Activated T-helper 17 cell treated with anti-CD3 and anti-CD28 coated beads, Interleukin-2, amount 50 U/mL, for 72 hours (primary cell): Measurements from ENCODE around the gene TTLL9. TPM values are rescaled to one million over a fixed set of nuclear protein-coding genes. Genes with fewer than 3 reads are reported as not detected.
"Not testable (repeated sequence)": the region's sequence is repeated elsewhere in the genome, so short reads cannot be mapped to it uniquely, and the experiment has no call there.

Experiments
- ATAC-seq: fragments of 150-1000 bp; cut with Tn5 transposase; replicated peaks from 2 replicates; pipeline ENCODE4 v1.10.0; 2021; ENCODE audit warnings: mild to moderate bottlenecking, moderate library complexity
- H3K27ac Mint-ChIP-seq: one replicate; pipeline ENCODE4 v1.8.0; 2022; ENCODE audit warnings: mixed read lengths
- H3K27me3 Mint-ChIP-seq: one replicate; pipeline ENCODE4 v1.8.0; 2022; ENCODE audit warnings: mixed read lengths
- H3K36me3 Mint-ChIP-seq: one replicate; pipeline ENCODE4 v1.8.0; 2022; ENCODE audit warnings: low read depth, mild to moderate bottlenecking, mixed read lengths
- H3K4me1 Mint-ChIP-seq: one replicate; pipeline ENCODE4 v1.8.0; 2022; ENCODE audit warnings: mixed read lengths
- H3K4me3 Mint-ChIP-seq: one replicate; pipeline ENCODE4 v1.8.0; 2022; ENCODE audit warnings: mild to moderate bottlenecking, mixed read lengths
- H3K9me3 Mint-ChIP-seq: one replicate; pipeline ENCODE4 v1.8.0; 2022; ENCODE audit warnings: mixed read lengths
- total RNA-seq, 2 donors: library from RNA; stranded (reverse); gene quantifications; one replicate each; pipeline ENCODE4 v1.2.3, GENCODE V29; 2022

Gene TTLL9
- total RNA-seq, 2 donors from 2014 or later, result not detected

DNA sequence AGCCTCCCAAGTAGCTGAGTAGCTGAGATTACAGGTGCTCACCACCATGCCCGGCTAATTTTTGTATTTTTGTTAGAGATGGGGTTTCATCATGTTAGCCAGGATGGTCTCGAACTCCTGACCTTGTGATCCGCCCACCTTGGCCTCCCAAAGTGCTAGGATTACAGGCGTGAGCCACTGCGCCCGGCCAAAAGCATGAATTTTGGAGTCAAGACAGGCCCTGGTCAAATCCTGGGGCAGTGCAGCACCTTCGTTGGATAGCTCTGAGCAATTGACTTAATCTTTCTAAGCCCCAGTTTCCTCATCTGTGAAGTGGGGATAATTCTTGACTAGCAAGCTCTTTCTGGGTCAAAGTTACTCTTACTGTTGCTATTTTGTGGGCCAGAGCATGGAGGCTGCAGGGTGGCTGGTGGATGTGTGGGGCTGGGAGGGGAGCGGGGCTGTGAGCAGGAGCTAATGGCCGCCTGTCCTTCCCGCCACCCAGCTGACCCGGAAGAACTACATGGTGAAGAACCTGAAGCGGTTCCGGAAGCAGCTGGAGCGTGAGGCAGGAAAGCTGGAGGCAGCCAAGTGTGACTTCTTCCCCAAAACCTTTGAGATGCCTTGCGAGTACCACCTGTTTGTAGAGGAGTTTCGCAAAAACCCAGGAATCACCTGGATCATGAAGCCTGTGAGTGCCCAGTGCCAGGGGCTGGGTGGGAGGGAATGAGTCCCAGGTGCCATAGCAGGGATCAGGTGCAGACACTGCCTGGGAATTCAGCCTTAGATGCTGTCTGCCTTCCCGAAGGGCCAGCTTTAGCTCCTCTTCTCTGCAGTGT, 39.0 kb downstream of the TTLL9 start:
- no peaks in the 10 kb centered on the region for H3K9me3 Mint-ChIP-seq
- peaks cover 4% of the 10 kb centered on the region for H3K27me3 Mint-ChIP-seq
- no peak overlapping the region for H3K4me3 Mint-ChIP-seq
- no peak for ATAC-seq
- H3K27ac Mint-ChIP-seq, result no peak overlapping the region
- H3K4me1 Mint-ChIP-seq, result no peaks in the 10 kb centered on the region
- H3K36me3 Mint-ChIP-seq, result no peaks in the 10 kb centered on the region

- H3K36me3 Mint-ChIP-seq, result no peaks in the 10 kb centered on the region
- ATAC-seq, result no peak
- no peaks in the 10 kb centered on the region for H3K9me3 Mint-ChIP-seq
- H3K27me3 Mint-ChIP-seq, result peaks cover 4% of the 10 kb centered on the region
- no peak overlapping the region for H3K27ac Mint-ChIP-seq
- H3K4me3 Mint-ChIP-seq, result no peak overlapping the region
- no peaks in the 10 kb centered on the region for H3K4me1 Mint-ChIP-seq
Measured at GRCh38 chr20:31910071-31910803, 39.8 kb downstream of the TTLL9 start.

DNA sequence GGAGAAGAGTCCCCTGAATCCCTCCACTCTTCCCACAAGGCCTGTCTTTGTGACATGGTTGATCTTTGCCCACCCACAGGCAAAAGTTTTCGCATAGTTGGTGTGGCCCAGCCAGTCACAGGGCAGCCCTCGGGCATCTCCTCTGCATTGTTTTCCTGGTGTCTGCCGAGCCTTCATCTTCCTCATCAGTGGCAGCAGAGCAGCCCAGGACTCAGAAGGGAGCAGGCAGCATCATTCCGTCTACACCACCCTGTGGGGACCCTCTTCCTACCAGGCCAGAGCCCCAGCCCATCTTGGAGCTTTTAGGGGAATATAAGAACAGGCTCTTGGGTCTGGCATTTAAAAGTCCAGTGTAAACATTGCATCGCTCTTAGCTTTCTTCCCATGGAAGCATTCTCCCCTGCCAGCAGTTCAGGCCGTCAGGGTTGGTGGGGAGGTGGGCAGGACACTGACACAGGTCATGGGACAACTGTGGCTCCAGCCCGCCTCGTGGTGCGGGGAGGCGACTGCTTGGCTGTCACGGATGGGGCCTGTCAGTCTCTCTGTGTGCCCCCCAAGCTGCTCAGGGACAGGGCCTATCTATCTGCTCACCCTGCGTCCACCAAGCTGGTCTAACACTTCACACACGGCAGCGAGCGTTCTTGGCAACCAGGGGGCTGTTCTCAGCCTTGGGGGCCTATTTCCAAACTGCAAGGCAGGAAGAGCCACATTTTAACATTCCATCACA, 43.2 kb downstream of the TTLL9 start:
- Mint-ChIP-seq H3K36me3 (no peaks in the 10 kb centered on the region), H3K9me3 (no peaks in the 10 kb centered on the region), H3K4me3 (no peak overlapping the region), H3K27me3 (peaks cover 17% of the 10 kb centered on the region), H3K27ac (no peak overlapping the region), H3K4me1 (no peaks in the 10 kb centered on the region)
- ATAC-seq, result no peak

GRCh38 chr20:31914170-31914569, 43.7 kb downstream of the TTLL9 start:
- no peaks in the 10 kb centered on the region for H3K9me3 Mint-ChIP-seq
- no peaks in the 10 kb centered on the region for H3K36me3 Mint-ChIP-seq
- ATAC-seq, result no peak
- peaks cover 16% of the 10 kb centered on the region for H3K27me3 Mint-ChIP-seq
- H3K4me3 Mint-ChIP-seq, result no peak overlapping the region
- H3K27ac Mint-ChIP-seq, result no peak overlapping the region
- no peaks in the 10 kb centered on the region for H3K4me1 Mint-ChIP-seq

- Mint-ChIP-seq H3K4me3 (no peak overlapping the region), H3K4me1 (no peaks in the 10 kb centered on the region), H3K9me3 (no peaks in the 10 kb centered on the region), H3K27me3 (peaks cover 21% of the 10 kb centered on the region), H3K27ac (no peak overlapping the region), H3K36me3 (no peaks in the 10 kb centered on the region)
- no peak for ATAC-seq
Measured at GRCh38 chr20:31915491-31916280, 45.3 kb downstream of the TTLL9 start.

GRCh38 chr20:31916708-31917107, 46.3 kb downstream of the TTLL9 start:
- ATAC-seq, result no peak
- Mint-ChIP-seq H3K27ac (no peak overlapping the region), H3K27me3 (peaks cover 23% of the 10 kb centered on the region), H3K9me3 (no peaks in the 10 kb centered on the region), H3K4me1 (no peaks in the 10 kb centered on the region), H3K4me3 (no peak overlapping the region), H3K36me3 (no peaks in the 10 kb centered on the region)

DNA sequence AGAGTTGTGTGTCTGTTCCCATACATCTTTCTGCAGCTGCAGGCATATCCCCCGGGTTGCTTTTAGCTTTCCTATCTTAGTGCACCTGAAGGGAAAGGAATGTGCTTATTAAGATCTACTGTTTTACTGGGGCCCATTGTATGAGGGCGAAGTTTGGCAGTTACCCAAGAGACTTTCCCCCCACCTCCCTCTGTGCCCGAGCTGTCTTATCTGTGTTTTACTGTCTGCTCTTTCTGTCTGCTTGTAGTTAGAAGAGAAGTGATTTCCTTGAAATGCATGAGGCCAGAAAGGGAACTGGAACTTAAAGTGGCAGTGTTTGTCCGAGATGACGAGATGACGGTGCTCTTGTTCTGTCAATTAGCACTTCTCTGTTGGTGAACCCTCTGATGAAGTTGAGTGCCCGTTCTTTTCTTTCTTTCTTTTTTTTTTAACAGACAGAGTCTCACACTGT, 47.6 kb downstream of the TTLL9 start:
- H3K27me3 Mint-ChIP-seq, result peaks cover 29% of the 10 kb centered on the region
- ATAC-seq, H3K4me1 Mint-ChIP-seq, H3K4me3 Mint-ChIP-seq, H3K9me3 Mint-ChIP-seq, H3K36me3 Mint-ChIP-seq, H3K27ac Mint-ChIP-seq: not testable (repeated sequence)

DNA sequence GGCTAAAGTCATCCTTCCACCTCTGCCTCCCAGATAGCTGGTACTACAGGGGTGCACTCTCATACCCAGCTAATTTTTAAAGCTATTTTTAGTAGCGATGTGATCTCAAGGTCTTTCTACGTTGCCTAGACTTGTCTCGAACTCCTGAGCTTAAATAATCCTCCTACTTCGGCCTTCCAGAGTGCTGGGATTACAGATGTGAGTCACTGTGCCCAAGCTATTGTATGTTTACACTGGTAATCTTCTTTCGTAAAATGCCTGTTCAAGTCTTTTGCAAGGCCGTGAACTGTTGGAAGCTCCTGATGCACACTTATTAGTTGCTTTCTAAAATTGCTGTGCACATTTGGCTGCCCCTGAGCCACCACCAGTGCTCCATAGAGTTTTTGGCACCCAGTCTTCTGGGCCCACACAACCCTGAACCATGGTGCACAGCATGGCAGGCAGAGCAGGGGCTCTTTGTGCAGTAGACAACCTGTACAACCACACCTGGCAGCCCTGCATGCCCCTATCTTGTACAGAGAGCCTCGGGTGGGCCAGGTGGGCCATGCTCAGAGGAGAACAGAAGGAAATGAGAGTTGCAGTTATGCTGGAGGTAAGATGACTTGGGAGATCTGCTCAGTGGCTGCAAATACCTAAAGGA, 48.2 kb downstream of the TTLL9 start:
- no peaks in the 10 kb centered on the region for H3K36me3 Mint-ChIP-seq
- no peak for ATAC-seq
- H3K4me1 Mint-ChIP-seq, result no peaks in the 10 kb centered on the region
- peaks cover 33% of the 10 kb centered on the region for H3K27me3 Mint-ChIP-seq
- H3K27ac Mint-ChIP-seq, result no peak overlapping the region
- H3K4me3 Mint-ChIP-seq, result no peak overlapping the region
- H3K9me3 Mint-ChIP-seq, result no peaks in the 10 kb centered on the region

- no peaks in the 10 kb centered on the region for H3K36me3 Mint-ChIP-seq
- no peaks in the 10 kb centered on the region for H3K9me3 Mint-ChIP-seq
- H3K4me1 Mint-ChIP-seq, result no peaks in the 10 kb centered on the region
- ATAC-seq, result no peak
- peaks cover 43% of the 10 kb centered on the region for H3K27me3 Mint-ChIP-seq
- no peak overlapping the region for H3K4me3 Mint-ChIP-seq
- H3K27ac Mint-ChIP-seq, result no peak overlapping the region
Measured at GRCh38 chr20:31919410-31920155, 49.1 kb downstream of the TTLL9 start.

DNA sequence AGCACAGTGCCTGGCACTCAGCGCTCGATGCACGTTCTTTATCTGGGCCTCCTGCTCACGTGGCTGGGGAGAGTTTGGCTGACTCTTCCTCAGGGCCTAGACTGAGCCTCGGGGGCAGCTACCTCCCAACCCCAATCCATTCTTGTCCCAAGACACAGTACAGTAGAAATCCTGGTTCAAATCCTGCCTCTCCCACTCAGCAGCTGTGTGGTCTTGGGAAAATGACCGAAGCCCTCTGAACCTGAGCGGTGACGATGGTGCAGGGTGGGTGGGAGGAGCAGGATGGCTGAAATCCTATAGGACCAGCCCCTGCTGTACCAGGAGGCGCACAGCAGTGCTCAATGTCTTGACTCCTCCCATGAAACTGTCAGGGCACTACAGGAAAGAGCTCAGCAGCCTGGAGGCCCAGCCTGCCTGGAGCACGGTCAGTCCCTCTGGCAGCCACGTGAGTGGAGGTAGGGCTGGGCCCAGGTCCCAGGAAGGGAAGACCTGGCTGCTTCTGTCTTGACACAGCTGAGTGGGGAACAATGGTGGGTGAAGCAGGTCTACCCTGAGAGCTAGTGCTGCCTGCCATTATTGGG, 49.9 kb downstream of the TTLL9 start:
- no peaks in the 10 kb centered on the region for H3K9me3 Mint-ChIP-seq
- no peak overlapping the region for H3K27ac Mint-ChIP-seq
- H3K4me3 Mint-ChIP-seq, result no peak overlapping the region
- no peak for ATAC-seq
- no peaks in the 10 kb centered on the region for H3K36me3 Mint-ChIP-seq
- H3K27me3 Mint-ChIP-seq, result peaks cover 43% of the 10 kb centered on the region
- H3K4me1 Mint-ChIP-seq, result no peaks in the 10 kb centered on the region

GRCh38 chr20:31921480-31921879, 51.0 kb downstream of the TTLL9 start:
- not testable (repeated sequence) for H3K27ac Mint-ChIP-seq, H3K9me3 Mint-ChIP-seq, H3K4me1 Mint-ChIP-seq, H3K36me3 Mint-ChIP-seq, ATAC-seq, H3K4me3 Mint-ChIP-seq
- H3K27me3 Mint-ChIP-seq, result peaks cover 48% of the 10 kb centered on the region

- H3K9me3 Mint-ChIP-seq, result no peaks in the 10 kb centered on the region
- no peaks in the 10 kb centered on the region for H3K4me1 Mint-ChIP-seq
Measured at GRCh38 chr20:31922181-31922580, 51.7 kb downstream of the TTLL9 start.

DNA sequence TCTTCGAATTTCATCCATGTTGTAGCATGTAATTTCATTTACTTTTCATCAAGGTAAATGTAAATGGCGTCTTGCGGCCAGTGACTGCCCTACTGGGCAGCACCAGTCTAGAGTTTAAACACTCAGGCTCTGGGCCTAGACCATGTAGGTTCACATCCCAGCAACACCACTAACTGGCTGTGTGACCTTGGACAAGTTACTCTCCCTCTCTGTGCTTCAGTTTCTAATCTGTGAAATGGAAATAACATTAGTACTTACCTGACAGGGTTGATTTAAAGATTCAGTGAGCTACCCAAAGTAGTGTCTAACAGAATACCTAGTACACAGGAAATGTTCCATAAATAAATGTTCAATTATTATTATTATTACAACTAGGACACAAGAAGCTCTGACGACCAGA, 52.2 kb downstream of the TTLL9 start:
- Mint-ChIP-seq H3K4me1 (no peaks in the 10 kb centered on the region), H3K36me3 (no peaks in the 10 kb centered on the region), H3K4me3 (no peak overlapping the region), H3K27me3 (peaks cover 48% of the 10 kb centered on the region), H3K9me3 (no peaks in the 10 kb centered on the region), H3K27ac (no peak overlapping the region)
- ATAC-seq, result no peak

More at GRCh38 chr20:31922181-31922580, 51.7 kb downstream of the TTLL9 start:
- ATAC-seq, result no peak
- no peaks in the 10 kb centered on the region for H3K36me3 Mint-ChIP-seq
- H3K27ac Mint-ChIP-seq, result no peak overlapping the region
- H3K27me3 Mint-ChIP-seq, result peaks cover 48% of the 10 kb centered on the region
- no peak overlapping the region for H3K4me3 Mint-ChIP-seq
